K562 (cell line): ENCODE measurements around the gene ABHD3. TPM values are rescaled to one million over a fixed set of nuclear protein-coding genes. Genes with fewer than 3 reads are reported as not detected.
A peak's percentile ranks its signal among the peaks of the same experiment; 100 is the strongest.

Source experiments
- ARID4B ChIP-seq: sonication (generic); formaldehyde crosslinking; IDR thresholded peaks from 2 replicates; pipeline ENCODE4 v1.8.0; 2022; ENCODE audit warnings: mild to moderate bottlenecking, missing genetic modification reagents
- CEBPB ChIP-seq: fragments of 450-650 bp; IDR thresholded peaks from 2 replicates; pipeline ENCODE4 v1.6.1; 2016; ENCODE audit warnings: missing genetic modification characterization, missing compliant biosample characterization
- EGR1 ChIP-seq: fragments of 450-650 bp; conservative IDR thresholded peaks from 2 replicates; pipeline ENCODE4 v1.6.1; 2017; ENCODE audit warnings: mild to moderate bottlenecking
- NELFE ChIP-seq: IDR thresholded peaks from 2 replicates; pipeline ENCODE4 v1.6.1; 2011; ENCODE audit warnings: mild to moderate bottlenecking; ENCODE audit not compliant: insufficient read depth, insufficient read length
- NFYB ChIP-seq: IDR thresholded peaks from 2 replicates; pipeline ENCODE4 v1.6.1; 2011; ENCODE audit warnings: mild to moderate bottlenecking, moderate library complexity; ENCODE audit not compliant: insufficient read length; ENCODE audit errors: extremely low read depth
- NUFIP1 ChIP-seq: fragments of 450-650 bp; IDR thresholded peaks from 2 replicates; pipeline ENCODE4 v1.6.1; 2018; ENCODE audit not compliant: partially characterized antibody
- PBX2 ChIP-seq, 2 experiments: IDR thresholded peaks in 1 of 2; conservative IDR thresholded peaks in 1 of 2; 2 replicates each; pipeline ENCODE4 v1.6.1; 2016; ENCODE audit warnings: low read depth in 2 of 2, mild to moderate bottlenecking in 1 of 2, missing compliant biosample characterization in 1 of 2, missing genetic modification characterization in 1 of 2, moderate library complexity in 1 of 2
- PKNOX1 ChIP-seq: fragments of 450-650 bp; IDR thresholded peaks from 2 replicates; pipeline ENCODE4 v1.6.1; 2016
- RBM25 ChIP-seq: fragments of 200-400 bp; formaldehyde crosslinking; IDR thresholded peaks from 2 replicates; pipeline ENCODE4 v1.6.1; 2018; ENCODE audit warnings: low read length, low read depth, moderate library complexity; ENCODE audit not compliant: severe bottlenecking
- RUNX1 ChIP-seq: sonication (generic); IDR thresholded peaks from 2 replicates; pipeline ENCODE4 v1.6.1; 2016; ENCODE audit warnings: antibody characterized with exemption, low read depth
- SMAD4 ChIP-seq: fragments of 250-450 bp; sonication (Bioruptor Pico); conservative IDR thresholded peaks from 2 replicates; pipeline ENCODE4 v1.8.0; 2021; ENCODE audit warnings: inconsistent platforms, mild to moderate bottlenecking, moderate library complexity
- STAG1 ChIP-seq: sonication (generic); formaldehyde crosslinking; IDR thresholded peaks from 2 replicates; pipeline ENCODE4 v1.5.0; 2020; ENCODE audit warnings: missing genetic modification reagents, borderline replicate concordance
- TEAD1 ChIP-seq, 2 experiments: fragments of 450-650 bp in 1 of 2; sonication (generic) in 1 of 2; formaldehyde crosslinking; IDR thresholded peaks; 2 replicates each; pipeline versions ENCODE4 v1.4.0 to v1.8.0; 2020 to 2022; ENCODE audit warnings: mild to moderate bottlenecking in 2 of 2, missing genetic modification reagents in 1 of 2
- ZBTB49 ChIP-seq: sonication (generic); formaldehyde crosslinking; IDR thresholded peaks from 2 replicates; pipeline ENCODE4 v1.8.0; 2022; ENCODE audit warnings: missing genetic modification reagents, mild to moderate bottlenecking, borderline replicate concordance
- ZNF3 ChIP-seq: fragments of 250-450 bp; sonication (Bioruptor Pico); IDR thresholded peaks from 2 replicates; pipeline ENCODE4 v1.5.0; 2021; ENCODE audit warnings: mild to moderate bottlenecking, moderate library complexity
- ZNF316 ChIP-seq: fragments of 450-650 bp; IDR thresholded peaks from 2 replicates; pipeline ENCODE4 v1.6.1; 2016
- ZNF717 ChIP-seq: fragments of 250-450 bp; sonication (Bioruptor Pico); IDR thresholded peaks from 2 replicates; pipeline ENCODE4 v1.5.0; 2021
- ZNF764 ChIP-seq: fragments of 250-450 bp; sonication (Bioruptor Pico); IDR thresholded peaks from 2 replicates; pipeline ENCODE4 v1.4.0; 2020; ENCODE audit warnings: low read depth, mild to moderate bottlenecking, moderate library complexity
- polyA plus RNA-seq, 8 experiments: library from polyadenylated mRNA; depleted of rRNA in 4 of 8; stranded (reverse) in 5 of 8; unstranded in 3 of 8; fragments of >200 nt; fragmentation: Nextera tagmentation in 2 of 8; fragmentation: Illumina TruSeq in 1 of 8; extraction: Ambion mirVana in 2 of 8; extraction: Trizol in 1 of 8; gene quantifications; 2 replicates each; pipeline versions ENCODE4 v1.2.1 to v1.2.3, GENCODE V29; 2011 to 2014; ENCODE audit warnings: inconsistent platforms in 1 of 8, missing spikeins in 1 of 8
- total RNA-seq, 7 experiments: library from RNA; depleted of rRNA in 6 of 7; stranded (reverse); fragments of >200 nt in 6 of 7; fragmentation: Illumina TruSeq in 2 of 7; extraction: Trizol in 2 of 7; gene quantifications; 2 replicates each; pipeline versions ENCODE4 v1.2.1 to v1.2.3, GENCODE V29; 2011 to 2021; ENCODE audit warnings: low replicate concordance in 1 of 7

ABHD3 gene
- total and polyA plus RNA-seq, 9 of the 15 experiments (the other 6 are each of a cell fraction or from before 2014, with no cell fraction given): 6.3 to 38.8 (median 19.4) TPM

GRCh38 chr18:21650311-21650710 is 54.3 kb downstream of the ABHD3 start (continued):
- no peak for TF ChIP-seq ZBTB49 (CRISPR knock-in tag)
- no peak for TF ChIP-seq ZNF3 (CRISPR knock-in tag)
- no peak for TF ChIP-seq ZNF764 (CRISPR knock-in tag)
- TF ChIP-seq PKNOX1: no peak
- no peak for TF ChIP-seq STAG1
- 0 out of 2 replicates have a peak, but pooled peaks have one; percentile 35 for TF ChIP-seq SMAD4 (CRISPR knock-in tag)
- no peak for TF ChIP-seq PBX2 (CRISPR knock-in tag; IDR thresholded peaks at IDR 0.05; ENCODE audit: low read depth)
- TF ChIP-seq PBX2 (tag; conservative IDR thresholded peaks at IDR 0.05; ENCODE audit: low read depth): peak; percentile 30; the same call in 1 of the 2 replicates
- TF ChIP-seq NUFIP1: no peak
- TF ChIP-seq ZNF316: no peak
- TF ChIP-seq ZNF717: no peak
- no peak for TF ChIP-seq RUNX1
- TF ChIP-seq RBM25: no peak
- no peak for TF ChIP-seq EGR1
- no peak for TF ChIP-seq NELFE
- TF ChIP-seq TEAD1 (CRISPR knock-in tag; IDR thresholded peaks at IDR 0.05): no peak
- no peak for TF ChIP-seq NFYB
- no peak for TF ChIP-seq ARID4B (CRISPR knock-in tag)
- TF ChIP-seq CEBPB (tag): no peak
